Subcutaneous abdominal adipose tissue (tissue), 5 donors: ENCODE measurements around the gene HEG1.

ENCODE experiments used
- H3K27ac ChIP-seq: one replicate; pipeline ENCODE4 v1.7.0; 2013; ENCODE audit warnings: low read depth, mild to moderate bottlenecking, inconsistent platforms, low read length, moderate library complexity
- H3K27me3 ChIP-seq, 5 donors: one replicate each; pipeline ENCODE4 v1.7.0; 2013; ENCODE audit warnings: low read length in 5 of 5, inconsistent platforms in 1 of 5; ENCODE audit not compliant: control insufficient read depth in 5 of 5, insufficient read depth in 4 of 5
- H3K36me3 ChIP-seq, 5 donors: one replicate each; pipeline ENCODE4 v1.7.0; 2013; ENCODE audit warnings: low read length in 5 of 5; ENCODE audit not compliant: control insufficient read depth in 5 of 5, insufficient read depth in 5 of 5
- H3K4me1 ChIP-seq, 5 donors: one replicate each; pipeline ENCODE4 v1.7.0; 2013; ENCODE audit warnings: low read length in 5 of 5, mild to moderate bottlenecking in 3 of 5, moderate library complexity in 1 of 5; ENCODE audit not compliant: control insufficient read depth in 5 of 5, insufficient read depth in 5 of 5
- H3K4me3 ChIP-seq, 5 donors: one replicate each; pipeline ENCODE4 v1.7.0; 2013; ENCODE audit warnings: low read length in 5 of 5, low read depth in 1 of 5
- H3K9ac ChIP-seq, 5 donors: one replicate each; pipeline ENCODE4 v1.7.0; 2013; ENCODE audit warnings: low read length in 5 of 5, mild to moderate bottlenecking in 4 of 5, moderate library complexity in 3 of 5
- H3K9me3 ChIP-seq, 5 donors: one replicate each; pipeline ENCODE4 v1.7.0; 2013; ENCODE audit warnings: low read length in 5 of 5; ENCODE audit not compliant: control insufficient read depth in 5 of 5
- donor health status: healthy.
- donor health status: healthy.
- donor health status: healthy.
- donor health status: healthy.
- donor health status: healthy.

Gene HEG1

GRCh38 chr3:124928333-124929202, 127.2 kb downstream of the HEG1 start:
- H3K36me3 ChIP-seq: no peaks in the 10 kb centered on the region
- H3K4me1 ChIP-seq: peaks cover 0 to 2% (median 0%) of the 10 kb centered on the region in 5 donors
- no peaks in the 10 kb centered on the region for H3K27me3 ChIP-seq
- H3K4me3 ChIP-seq: no peak overlapping the region
- no peaks in the 10 kb centered on the region for H3K9me3 ChIP-seq
- no peak overlapping the region for H3K9ac ChIP-seq
- H3K27ac ChIP-seq: no peak overlapping the region

- H3K27ac ChIP-seq: no peak overlapping the region
- no peaks in the 10 kb centered on the region for H3K9me3 ChIP-seq
- no peaks in the 10 kb centered on the region for H3K36me3 ChIP-seq
- H3K9ac ChIP-seq: no peak overlapping the region
- no peaks in the 10 kb centered on the region for H3K27me3 ChIP-seq
- peaks cover 0 to 2% (median 0%) of the 10 kb centered on the region in 5 donors for H3K4me1 ChIP-seq
- no peak overlapping the region for H3K4me3 ChIP-seq
Measured at GRCh38 chr3:124927574-124928045, 128.2 kb downstream of the HEG1 start.

GRCh38 chr3:124926426-124927101, 129.2 kb downstream of the HEG1 start:
- no peaks in the 10 kb centered on the region for H3K9me3 ChIP-seq
- H3K4me3 ChIP-seq: no peak overlapping the region

GRCh38 chr3:124924741-124925140, 131.1 kb downstream of the HEG1 start:
- Histone ChIP-seq H3K27ac (no peak overlapping the region), H3K27me3 (no peaks in the 10 kb centered on the region), H3K4me3 (no peak overlapping the region), H3K9ac (no peak overlapping the region), H3K4me1 (peaks cover 0 to 2% (median 0%) of the 10 kb centered on the region in 5 donors), H3K9me3 (no peaks in the 10 kb centered on the region), H3K36me3 (no peaks in the 10 kb centered on the region)

More at GRCh38 chr3:124926426-124927101, 129.2 kb downstream of the HEG1 start:
- H3K36me3 ChIP-seq: no peaks in the 10 kb centered on the region
- no peak overlapping the region for H3K27ac ChIP-seq
- H3K9ac ChIP-seq: no peak overlapping the region
- no peaks in the 10 kb centered on the region for H3K27me3 ChIP-seq
- peaks cover 0 to 2% (median 0%) of the 10 kb centered on the region in 5 donors for H3K4me1 ChIP-seq

- Histone ChIP-seq H3K36me3 (no peaks in the 10 kb centered on the region), H3K9ac (no peak overlapping the region), H3K4me3 (no peak overlapping the region), H3K4me1 (peaks cover 0 to 2% (median 0%) of the 10 kb centered on the region in 5 donors), H3K27ac (no peak overlapping the region), H3K27me3 (no peaks in the 10 kb centered on the region), H3K9me3 (no peaks in the 10 kb centered on the region)
Measured at GRCh38 chr3:124923833-124924232, 132.0 kb downstream of the HEG1 start.

- Histone ChIP-seq H3K4me1 (no peaks in the 10 kb centered on the region), H3K27ac (no peak overlapping the region), H3K4me3 (no peak overlapping the region), H3K36me3 (no peaks in the 10 kb centered on the region), H3K27me3 (no peaks in the 10 kb centered on the region), H3K9me3 (no peaks in the 10 kb centered on the region), H3K9ac (no peak overlapping the region)
Measured at GRCh38 chr3:124920718-124921117, 135.1 kb downstream of the HEG1 start.

GRCh38 chr3:124919756-124920155, 136.0 kb downstream of the HEG1 start:
- Histone ChIP-seq H3K27ac (no peak overlapping the region), H3K4me1 (no peaks in the 10 kb centered on the region), H3K36me3 (no peaks in the 10 kb centered on the region), H3K9ac (no peak overlapping the region), H3K9me3 (no peaks in the 10 kb centered on the region), H3K27me3 (no peaks in the 10 kb centered on the region), H3K4me3 (no peak overlapping the region)

GRCh38 chr3:124918524-124918923, 137.3 kb downstream of the HEG1 start:
- Histone ChIP-seq H3K36me3 (no peaks in the 10 kb centered on the region), H3K4me1 (no peaks in the 10 kb centered on the region)

GRCh38 chr3:124916837-124917409, 138.9 kb downstream of the HEG1 start:
- H3K4me1 ChIP-seq: no peaks in the 10 kb centered on the region
- H3K9ac ChIP-seq: no peak overlapping the region
- peaks cover 0 to 3% (median 0%) of the 10 kb centered on the region in 5 donors for H3K27me3 ChIP-seq
- no peaks in the 10 kb centered on the region for H3K9me3 ChIP-seq
- no peaks in the 10 kb centered on the region for H3K36me3 ChIP-seq
- H3K4me3 ChIP-seq: no peak overlapping the region
- H3K27ac ChIP-seq: no peak overlapping the region

More at GRCh38 chr3:124918524-124918923, 137.3 kb downstream of the HEG1 start:
- Histone ChIP-seq H3K9ac (no peak overlapping the region), H3K4me3 (no peak overlapping the region), H3K27me3 (no peaks in the 10 kb centered on the region), H3K27ac (no peak overlapping the region), H3K9me3 (no peaks in the 10 kb centered on the region)
